Measurements from ENCODE around the gene GPR17.

Gene GPR17

GRCh38 chr2:127637725-127638252, 8.2 kb upstream of the GPR17 start:
- in situ Hi-C loops (cut with MboI; ENCODE audit: low sequenced_read_pairs, unreplicated experiment) = no loop called here
- DNase-seq (ENCODE audit: low spot score) = no peak

GRCh38 chr2:127638361-127639110, 7.4 kb upstream of the GPR17 start:
- in situ Hi-C loops (cut with MboI; ENCODE audit: low sequenced_read_pairs, unreplicated experiment) = no loop called here
- DNase-seq (ENCODE audit: low spot score) = no peak
- no peak for TF ChIP-seq CTCF (IDR thresholded peaks at IDR 0.05; ENCODE audit: borderline replicate concordance, control extremely low read depth, extremely low read depth, insufficient read depth, missing control alignments)

More at GRCh38 chr2:127637725-127638252, 8.2 kb upstream of the GPR17 start:
- TF ChIP-seq CTCF (IDR thresholded peaks at IDR 0.05; ENCODE audit: borderline replicate concordance, control extremely low read depth, extremely low read depth, insufficient read depth, missing control alignments) = no peak

GRCh38 chr2:127639111-127639474, 6.9 kb upstream of the GPR17 start:
- no peak for TF ChIP-seq CTCF (IDR thresholded peaks at IDR 0.05; ENCODE audit: borderline replicate concordance, control extremely low read depth, extremely low read depth, insufficient read depth, missing control alignments)
- in situ Hi-C loops (cut with MboI; ENCODE audit: low sequenced_read_pairs, unreplicated experiment) = no loop called here

GRCh38 chr2:127640082-127641072, 5.6 kb upstream of the GPR17 start:
- DNase-seq (ENCODE audit: low spot score) = peak; percentile 75
- peak; percentile 33 for TF ChIP-seq CTCF (IDR thresholded peaks at IDR 0.05; ENCODE audit: borderline replicate concordance, control extremely low read depth, extremely low read depth, insufficient read depth, missing control alignments)
- in situ Hi-C loops (cut with MboI; ENCODE audit: low sequenced_read_pairs, unreplicated experiment) = no loop called here

More at GRCh38 chr2:127639111-127639474, 6.9 kb upstream of the GPR17 start:
- DNase-seq (ENCODE audit: low spot score) = no peak

- DNase-seq (ENCODE audit: low spot score) = no peak
- in situ Hi-C loops (cut with MboI; ENCODE audit: low sequenced_read_pairs, unreplicated experiment) = no loop called here
- no peak for TF ChIP-seq CTCF (IDR thresholded peaks at IDR 0.05; ENCODE audit: borderline replicate concordance, control extremely low read depth, extremely low read depth, insufficient read depth, missing control alignments)
Observed at GRCh38 chr2:127641133-127641532, 4.8 kb upstream of the GPR17 start.

- TF ChIP-seq CTCF (IDR thresholded peaks at IDR 0.05; ENCODE audit: borderline replicate concordance, control extremely low read depth, extremely low read depth, insufficient read depth, missing control alignments) = no peak
- in situ Hi-C loops (cut with MboI; ENCODE audit: low sequenced_read_pairs, unreplicated experiment) = no loop called here
- no peak for DNase-seq (ENCODE audit: low spot score)
Observed at GRCh38 chr2:127641846-127642507, 4.0 kb upstream of the GPR17 start.
